Endothelial cell (in vitro differentiated cells): Measurements from ENCODE around the gene CHAT. TPM values are rescaled to one million over a fixed set of nuclear protein-coding genes. Genes with fewer than 3 reads are reported as not detected.

Source experiments
- DNase-seq: peaks from one replicate; pipeline ENCODE4 v3.0.0; 2021; ENCODE audit warnings: low spot score
- H3K27ac Mint-ChIP-seq: one replicate; pipeline ENCODE4 v1.8.0; 2021; ENCODE audit warnings: mixed read lengths, inconsistent platforms; ENCODE audit not compliant: unreplicated experiment
- H3K27me3 Mint-ChIP-seq: one replicate; pipeline ENCODE4 v1.8.0; 2021; ENCODE audit warnings: mild to moderate bottlenecking, moderate library complexity, mixed read lengths, inconsistent platforms; ENCODE audit not compliant: unreplicated experiment
- H3K36me3 Mint-ChIP-seq: one replicate; pipeline ENCODE4 v1.8.0; 2021; ENCODE audit warnings: mild to moderate bottlenecking, low read depth, mixed read lengths, inconsistent platforms; ENCODE audit not compliant: unreplicated experiment
- H3K4me1 Mint-ChIP-seq: one replicate; pipeline ENCODE4 v1.8.0; 2021; ENCODE audit warnings: mild to moderate bottlenecking, mixed read lengths, inconsistent platforms; ENCODE audit not compliant: unreplicated experiment
- H3K4me3 Mint-ChIP-seq: one replicate; pipeline ENCODE4 v1.8.0; 2021; ENCODE audit warnings: mild to moderate bottlenecking, mixed read lengths, inconsistent platforms; ENCODE audit not compliant: unreplicated experiment
- H3K9me3 Mint-ChIP-seq: one replicate; pipeline ENCODE4 v1.8.0; 2021; ENCODE audit warnings: mixed read lengths, inconsistent platforms; ENCODE audit not compliant: unreplicated experiment
- CTCF ChIP-seq: fragments of 200-600 bp; sonication (generic); IDR thresholded peaks from one replicate; pipeline ENCODE4 v1.5.0; 2021; ENCODE audit warnings: antibody characterized with exemption; ENCODE audit not compliant: unreplicated experiment
- total RNA-seq: library from RNA; stranded (reverse); fragmentation: NEBNext Ultra II Directional; extraction: Animal tissue kit (Norgen Biotek cat#: 25700); gene quantifications from one replicate; pipeline ENCODE4 v1.2.1, GENCODE V29; 2021; ENCODE audit not compliant: unreplicated experiment

The CHAT gene
- total RNA-seq, 1 donor from 2014 or later: 0.23 TPM

GRCh38 chr10:49664006-49664841, 50.4 kb downstream of the CHAT start:
- H3K27me3 Mint-ChIP-seq: no peaks in the 10 kb centered on the region
- H3K36me3 Mint-ChIP-seq: no peaks in the 10 kb centered on the region
- no peak overlapping the region for H3K27ac Mint-ChIP-seq
- no peaks in the 10 kb centered on the region for H3K9me3 Mint-ChIP-seq
- no peak for DNase-seq
- no peak for TF ChIP-seq CTCF
- no peak overlapping the region for H3K4me3 Mint-ChIP-seq
- H3K4me1 Mint-ChIP-seq: no peaks in the 10 kb centered on the region

- no peak overlapping the region for H3K4me3 Mint-ChIP-seq
- H3K9me3 Mint-ChIP-seq: no peaks in the 10 kb centered on the region
- H3K4me1 Mint-ChIP-seq: no peaks in the 10 kb centered on the region
- no peak for TF ChIP-seq CTCF
- no peaks in the 10 kb centered on the region for H3K27me3 Mint-ChIP-seq
- H3K36me3 Mint-ChIP-seq: no peaks in the 10 kb centered on the region
- no peak overlapping the region for H3K27ac Mint-ChIP-seq
- no peak for DNase-seq
These were observed 51.1 kb downstream of the CHAT start for GRCh38 chr10:49664842-49665355.

- Mint-ChIP-seq H3K9me3 (no peaks in the 10 kb centered on the region), H3K36me3 (no peaks in the 10 kb centered on the region), H3K27ac (no peak overlapping the region), H3K27me3 (no peaks in the 10 kb centered on the region), H3K4me1 (no peaks in the 10 kb centered on the region), H3K4me3 (no peak overlapping the region)
- TF ChIP-seq CTCF: no peak
- DNase-seq: no peak
These were observed 52.3 kb downstream of the CHAT start for GRCh38 chr10:49666054-49666615.

- Mint-ChIP-seq H3K27ac (no peak overlapping the region), H3K4me3 (no peak overlapping the region), H3K9me3 (no peaks in the 10 kb centered on the region), H3K27me3 (no peaks in the 10 kb centered on the region), H3K4me1 (no peaks in the 10 kb centered on the region), H3K36me3 (no peaks in the 10 kb centered on the region)
- no peak for DNase-seq
- no peak for TF ChIP-seq CTCF
These were observed 52.8 kb downstream of the CHAT start for GRCh38 chr10:49666685-49667084.

- no peak for TF ChIP-seq CTCF
- no peaks in the 10 kb centered on the region for H3K9me3 Mint-ChIP-seq
- no peaks in the 10 kb centered on the region for H3K36me3 Mint-ChIP-seq
- no peaks in the 10 kb centered on the region for H3K4me1 Mint-ChIP-seq
- H3K4me3 Mint-ChIP-seq: no peak overlapping the region
- DNase-seq: no peak
- no peak overlapping the region for H3K27ac Mint-ChIP-seq
- no peaks in the 10 kb centered on the region for H3K27me3 Mint-ChIP-seq
These were observed 54.2 kb downstream of the CHAT start for GRCh38 chr10:49667991-49668390.
